SK-N-SH (cell line): ENCODE data around the gene TTLL12. TPM values are rescaled to one million over a fixed set of nuclear protein-coding genes. Genes with fewer than 3 reads are reported as not detected.

Experiments
- CTCF ChIA-PET: fragments of 300-600, 350-600 bp; formaldehyde crosslinking; extraction: SDS; loops from one replicate; lab custom pipeline; 2021; lab: Yijun Ruan, JAX
- POLR2A ChIA-PET: fragments of 350-600 bp; sonication (Branson Sonifier 250); formaldehyde crosslinking; extraction: SDS; loops from one replicate; lab custom pipeline; 2020; ENCODE audit warnings: antibody characterized with exemption, inconsistent platforms; lab: Yijun Ruan, JAX
- DNase-seq: peaks from one replicate; pipeline ENCODE4 v3.0.0; 2012
- H2AFZ ChIP-seq: fragments of 200-600 bp; sonication (generic); 2 replicates; pipeline ENCODE4 v1.8.1; 2016; ENCODE audit warnings: antibody characterized with exemption, mild to moderate bottlenecking, low read depth
- H3F3A ChIP-seq: fragments of 200-600 bp; sonication (generic); replicated peaks from 2 replicates; pipeline ENCODE3; 2016; ENCODE audit warnings: antibody characterized with exemption, mild to moderate bottlenecking; ENCODE audit not compliant: insufficient read depth
- H3K27ac ChIP-seq, 2 experiments: fragments of 200-500 bp in 1 of 2; fragments of 200-600 bp in 1 of 2; sonication (Bioruptor generic) in 1 of 2; sonication (generic), shearing (Covaris generic) in 1 of 2; 2 replicates each; pipeline versions ENCODE4 v1.5.1 to v1.6.1; 2014 to 2016; ENCODE audit warnings: low read depth in 2 of 2, inconsistent platforms in 1 of 2, low read length in 1 of 2, mild to moderate bottlenecking in 1 of 2, mixed read lengths in 1 of 2
- H3K27me3 ChIP-seq: fragments of 200-600 bp; sonication (generic), shearing (Covaris generic); 2 replicates; pipeline ENCODE4 v1.6.1; 2016; ENCODE audit warnings: mixed run types; ENCODE audit not compliant: insufficient read depth
- H3K36me3 ChIP-seq, 2 experiments: fragments of 200-500 bp in 1 of 2; fragments of 200-600 bp in 1 of 2; sonication (Bioruptor generic) in 1 of 2; sonication (generic) in 1 of 2; replicated peaks in 1 of 2; 2 replicates each; pipeline versions ENCODE3 to v1.5.1; 2014 to 2016; ENCODE audit warnings: low read length in 1 of 2, mild to moderate bottlenecking in 1 of 2; ENCODE audit not compliant: insufficient read depth in 2 of 2, control insufficient read depth in 1 of 2
- H3K4me1 ChIP-seq, 2 experiments: fragments of 200-500 bp in 1 of 2; fragments of 200-600 bp in 1 of 2; sonication (Bioruptor generic) in 1 of 2; sonication (generic), shearing (Covaris generic) in 1 of 2; 2 replicates each; pipeline versions ENCODE4 v1.5.1 to v1.6.1; 2014 to 2016; ENCODE audit warnings: low read depth in 1 of 2, low read length in 1 of 2, mixed run types in 1 of 2; ENCODE audit not compliant: insufficient read depth in 2 of 2, control insufficient read depth in 1 of 2
- H3K4me2 ChIP-seq: fragments of 200-600 bp; sonication (generic), shearing (Covaris generic); 2 replicates; pipeline ENCODE4 v1.6.1; 2017; ENCODE audit warnings: mixed run types
- H3K4me3 ChIP-seq, 2 experiments: fragments of 200-500 bp in 1 of 2; fragments of 200-600 bp in 1 of 2; sonication (Bioruptor generic) in 1 of 2; sonication (generic), shearing (Covaris generic) in 1 of 2; 2 replicates each; pipeline versions ENCODE4 v1.5.1 to v1.8.1; 2014 to 2016; ENCODE audit warnings: low read depth in 2 of 2, inconsistent platforms in 1 of 2, low read length in 1 of 2, mild to moderate bottlenecking in 1 of 2, mixed read lengths in 1 of 2, moderate library complexity in 1 of 2
- H3K79me2 ChIP-seq: fragments of 200-600 bp; sonication (generic); 2 replicates; pipeline ENCODE4 v1.8.1; 2017; ENCODE audit warnings: mild to moderate bottlenecking; ENCODE audit not compliant: insufficient read depth
- H3K9ac ChIP-seq: fragments of 200-600 bp; sonication (generic); 2 replicates; pipeline ENCODE4 v1.6.1; 2017; ENCODE audit warnings: mixed run types
- H3K9me2 ChIP-seq: fragments of 200-600 bp; sonication (generic); 2 replicates; pipeline ENCODE4 v1.6.1; 2017; ENCODE audit warnings: mixed run types
- H3K9me3 ChIP-seq: fragments of 200-600 bp; sonication (generic); 2 replicates; pipeline ENCODE4 v1.6.1; 2017; ENCODE audit warnings: mixed run types, mild to moderate bottlenecking, moderate library complexity
- H4K20me1 ChIP-seq: fragments of 200-600 bp; sonication (generic); 2 replicates; pipeline ENCODE4 v1.6.1; 2017; ENCODE audit warnings: mild to moderate bottlenecking, mixed run types; ENCODE audit not compliant: insufficient read depth
- CHD2 ChIP-seq: fragments of 150-350 bp; IDR thresholded peaks from 2 replicates; pipeline ENCODE4 v1.6.1; 2018; ENCODE audit warnings: low read length; ENCODE audit not compliant: partially characterized antibody
- ELF1 ChIP-seq: IDR thresholded peaks from 2 replicates; pipeline ENCODE4 v1.4.0; 2012
- EP300 ChIP-seq, 2 experiments: IDR thresholded peaks; 2 replicates each; pipeline versions ENCODE4 v1.4.0 to v1.6.1; 2012; ENCODE audit warnings: borderline replicate concordance in 1 of 2, low read depth in 1 of 2, low read length in 1 of 2
- EZH2phosphoT487 ChIP-seq: fragments of 200-600 bp; sonication (generic); IDR thresholded peaks from 2 replicates; pipeline ENCODE4 v1.6.1; 2017; ENCODE audit warnings: low read depth, mixed run types, mild to moderate bottlenecking, antibody characterized with exemption, moderate library complexity, borderline replicate concordance
- FOSL2 ChIP-seq: IDR thresholded peaks from 2 replicates; pipeline ENCODE4 v1.4.0; 2012; ENCODE audit warnings: low read depth, mild to moderate bottlenecking, moderate library complexity, borderline replicate concordance
- FOXJ3 ChIP-seq: sonication (generic); formaldehyde crosslinking; IDR thresholded peaks from 2 replicates; pipeline ENCODE4 v1.5.1; 2020; ENCODE audit warnings: mild to moderate bottlenecking, missing genetic modification reagents
- FOXM1 ChIP-seq: IDR thresholded peaks from 2 replicates; pipeline ENCODE4 v1.4.0; 2012; ENCODE audit warnings: low read depth, mild to moderate bottlenecking
- GABPA ChIP-seq: IDR thresholded peaks from 2 replicates; pipeline ENCODE4 v1.4.0; 2012; ENCODE audit warnings: low read depth, mild to moderate bottlenecking
- GATA2 ChIP-seq: sonication (generic); formaldehyde crosslinking; IDR thresholded peaks from 2 replicates; pipeline ENCODE4 v1.5.0; 2020; ENCODE audit warnings: mild to moderate bottlenecking, missing genetic modification reagents
- JUND ChIP-seq: IDR thresholded peaks from 2 replicates; pipeline ENCODE4 v1.4.0; 2012
- MEF2A ChIP-seq: IDR thresholded peaks from 2 replicates; pipeline ENCODE4 v1.4.0; 2012; ENCODE audit warnings: low read depth, borderline replicate concordance
- POLR2AphosphoS5 ChIP-seq: IDR thresholded peaks from 2 replicates; pipeline ENCODE4 v1.6.1; 2012; ENCODE audit warnings: low read depth, low read length
- RAD21 ChIP-seq: IDR thresholded peaks from 2 replicates; pipeline ENCODE4 v1.6.1; 2012; ENCODE audit warnings: mild to moderate bottlenecking, low read length
- RCOR1 ChIP-seq: fragments of 150-350 bp; IDR thresholded peaks from 2 replicates; pipeline ENCODE4 v1.6.1; 2017; ENCODE audit warnings: antibody characterized with exemption, low read length
- RFX5 ChIP-seq: IDR thresholded peaks from 2 replicates; pipeline ENCODE4 v1.6.1; 2012; ENCODE audit warnings: mild to moderate bottlenecking, improper control_type of control experiment, low read length
- RXRA ChIP-seq: IDR thresholded peaks from 2 replicates; pipeline ENCODE4 v1.4.0; 2012; ENCODE audit warnings: low read depth, mild to moderate bottlenecking, borderline replicate concordance
- TAF1 ChIP-seq: IDR thresholded peaks from 2 replicates; pipeline ENCODE4 v1.6.1; 2012; ENCODE audit warnings: low read depth, mild to moderate bottlenecking, low read length, moderate library complexity, borderline replicate concordance
- TEAD4 ChIP-seq: IDR thresholded peaks from 2 replicates; pipeline ENCODE4 v1.4.0; 2012; ENCODE audit warnings: mild to moderate bottlenecking, borderline replicate concordance; ENCODE audit not compliant: insufficient read depth
- YY1 ChIP-seq: IDR thresholded peaks from 2 replicates; pipeline ENCODE4 v1.4.0; 2012; ENCODE audit warnings: low read depth, mild to moderate bottlenecking
- WGBS: methylation state at CpG from one replicate; pipeline ENCODE4 v1.1.6; 2017; ENCODE audit warnings: low lambda C conversion rate; 5-methylcytosine and 5-hydroxymethylcytosine counted together
- polyA plus RNA-seq, 3 experiments: library from polyadenylated mRNA; depleted of rRNA; stranded (reverse); fragments of >200 nt; gene quantifications; 2 replicates each; pipeline ENCODE4 v1.2.3, GENCODE V29; 2012
- TF ChIP-seq, protein P1 (sequence below): IDR thresholded peaks from 2 replicates; pipeline ENCODE4 v1.4.0; 2012; ENCODE audit warnings: low read depth
- TF ChIP-seq, protein P2 (sequence below): IDR thresholded peaks from 2 replicates; pipeline ENCODE4 v1.4.0; 2012; ENCODE audit warnings: low read depth, borderline replicate concordance
- TF ChIP-seq, protein P3 (sequence below): IDR thresholded peaks from 2 replicates; pipeline ENCODE4 v1.6.1; 2012; ENCODE audit warnings: mild to moderate bottlenecking, low read depth, low read length, moderate library complexity
- TF ChIP-seq, protein P4 (sequence below): fragments of 150-350 bp; IDR thresholded peaks from 2 replicates; pipeline ENCODE4 v1.6.1; 2017; ENCODE audit warnings: antibody characterized with exemption, low read length, low read depth, borderline replicate concordance
- TF ChIP-seq, protein P5 (sequence below): IDR thresholded peaks from 2 replicates; pipeline ENCODE4; 2012

Gene TTLL12
- polyA plus RNA-seq, 1 of the 3 experiments (the other 2 are of a cell fraction), result 11.5 TPM

DNA sequence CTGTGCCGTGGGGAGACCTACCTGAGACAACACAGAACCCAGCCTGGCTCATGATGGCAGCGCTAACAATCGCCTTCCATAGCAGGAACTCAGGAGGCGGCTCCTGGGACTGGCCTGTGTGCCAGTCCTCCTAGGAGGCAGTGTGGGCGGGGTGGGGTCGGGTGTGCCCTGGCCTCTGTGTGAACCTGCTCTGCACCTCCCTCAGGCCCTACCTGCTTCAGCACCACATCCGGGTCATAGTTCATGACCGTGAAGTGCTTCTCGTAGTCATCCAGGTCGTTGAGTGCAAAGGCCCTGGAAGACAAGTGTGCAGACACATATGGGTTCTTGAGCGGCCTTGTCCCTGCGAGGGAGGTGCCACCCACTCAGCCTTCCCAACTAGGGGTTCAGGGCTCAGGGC, 15.3 kb downstream of the TTLL12 start (continued):
- TF ChIP-seq YY1 (no peak), MEF2A (no peak), TEAD4 (no peak), EP300 (IDR thresholded peaks at IDR 0.05; ENCODE audit: borderline replicate concordance in 1 of 2, low read depth in 1 of 2, low read length in 1 of 2) (no peak), FOSL2 (no peak), RAD21 (no peak), ELF1 (no peak), RXRA (no peak), RCOR1 (no peak), JUND (no peak), GABPA (no peak)
- TF ChIP-seq, protein P1, sequence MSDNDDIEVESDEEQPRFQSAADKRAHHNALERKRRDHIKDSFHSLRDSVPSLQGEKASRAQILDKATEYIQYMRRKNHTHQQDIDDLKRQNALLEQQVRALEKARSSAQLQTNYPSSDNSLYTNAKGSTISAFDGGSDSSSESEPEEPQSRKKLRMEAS, result no peak

DNA sequence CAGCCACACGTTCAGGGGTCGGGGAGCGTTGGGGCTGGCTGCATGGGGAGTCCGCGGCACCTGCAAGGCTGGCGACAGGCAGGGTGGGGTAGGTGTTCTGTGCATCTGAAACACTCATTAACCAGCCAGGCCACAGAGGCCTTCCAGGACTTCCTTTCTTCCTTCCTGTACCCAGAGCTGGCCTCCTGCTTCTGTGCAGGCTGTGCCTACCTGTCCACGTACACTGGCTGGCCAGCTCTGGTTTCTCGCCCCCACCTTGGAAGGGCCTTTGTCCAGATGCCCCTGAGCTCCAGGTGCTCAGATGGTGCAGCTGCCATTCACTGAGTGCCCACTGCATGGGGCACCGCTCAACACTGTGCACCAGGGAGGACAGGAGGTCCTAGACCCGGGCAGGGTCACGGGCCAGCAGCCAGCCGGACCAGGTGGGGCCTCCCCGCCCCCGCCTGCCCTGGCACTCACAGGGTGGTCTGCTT, 15.9 kb downstream of the TTLL12 start:
- no peaks in the 10 kb centered on the region for H3F3A ChIP-seq
- POLR2A ChIA-PET, result no interaction called here

More for the DNA sequence above, 15.9 kb downstream of the TTLL12 start:
- Histone ChIP-seq H3K4me2 (no peak overlapping the region), H2AFZ (no peak overlapping the region), H3K27me3 (no peaks in the 10 kb centered on the region), H3K4me1 (no peaks in the 10 kb centered on the region; a peak in 1 of 4 replicates), H3K79me2 (no peaks in the 10 kb centered on the region), H3K9me2 (no peaks in the 10 kb centered on the region), H3K4me3 (no peak overlapping the region), H4K20me1 (no peaks in the 10 kb centered on the region), H3K9me3 (no peaks in the 10 kb centered on the region), H3K36me3 (peaks cover 0 to 3% of the 10 kb centered on the region in 2 experiments)
- DNase-seq, result no peak
- CTCF ChIA-PET, result no interaction called here
- 90% methylated on average over 2 of the region's 14 CpGs for WGBS
- TF ChIP-seq POLR2AphosphoS5, result no peak
- no peak for TF ChIP-seq RFX5
- no peak for TF ChIP-seq FOSL2
- TF ChIP-seq, protein P2, sequence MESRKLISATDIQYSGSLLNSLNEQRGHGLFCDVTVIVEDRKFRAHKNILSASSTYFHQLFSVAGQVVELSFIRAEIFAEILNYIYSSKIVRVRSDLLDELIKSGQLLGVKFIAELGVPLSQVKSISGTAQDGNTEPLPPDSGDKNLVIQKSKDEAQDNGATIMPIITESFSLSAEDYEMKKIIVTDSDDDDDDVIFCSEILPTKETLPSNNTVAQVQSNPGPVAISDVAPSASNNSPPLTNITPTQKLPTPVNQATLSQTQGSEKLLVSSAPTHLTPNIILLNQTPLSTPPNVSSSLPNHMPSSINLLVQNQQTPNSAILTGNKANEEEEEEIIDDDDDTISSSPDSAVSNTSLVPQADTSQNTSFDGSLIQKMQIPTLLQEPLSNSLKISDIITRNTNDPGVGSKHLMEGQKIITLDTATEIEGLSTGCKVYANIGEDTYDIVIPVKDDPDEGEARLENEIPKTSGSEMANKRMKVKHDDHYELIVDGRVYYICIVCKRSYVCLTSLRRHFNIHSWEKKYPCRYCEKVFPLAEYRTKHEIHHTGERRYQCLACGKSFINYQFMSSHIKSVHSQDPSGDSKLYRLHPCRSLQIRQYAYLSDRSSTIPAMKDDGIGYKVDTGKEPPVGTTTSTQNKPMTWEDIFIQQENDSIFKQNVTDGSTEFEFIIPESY, result no peak
- no peak for TF ChIP-seq FOXJ3 (CRISPR knock-in tag)
- TF ChIP-seq EZH2phosphoT487, result no peak
- no peak for TF ChIP-seq MEF2A
- no peak for TF ChIP-seq TAF1
- no peak for TF ChIP-seq GABPA
- TF ChIP-seq, protein P3, sequence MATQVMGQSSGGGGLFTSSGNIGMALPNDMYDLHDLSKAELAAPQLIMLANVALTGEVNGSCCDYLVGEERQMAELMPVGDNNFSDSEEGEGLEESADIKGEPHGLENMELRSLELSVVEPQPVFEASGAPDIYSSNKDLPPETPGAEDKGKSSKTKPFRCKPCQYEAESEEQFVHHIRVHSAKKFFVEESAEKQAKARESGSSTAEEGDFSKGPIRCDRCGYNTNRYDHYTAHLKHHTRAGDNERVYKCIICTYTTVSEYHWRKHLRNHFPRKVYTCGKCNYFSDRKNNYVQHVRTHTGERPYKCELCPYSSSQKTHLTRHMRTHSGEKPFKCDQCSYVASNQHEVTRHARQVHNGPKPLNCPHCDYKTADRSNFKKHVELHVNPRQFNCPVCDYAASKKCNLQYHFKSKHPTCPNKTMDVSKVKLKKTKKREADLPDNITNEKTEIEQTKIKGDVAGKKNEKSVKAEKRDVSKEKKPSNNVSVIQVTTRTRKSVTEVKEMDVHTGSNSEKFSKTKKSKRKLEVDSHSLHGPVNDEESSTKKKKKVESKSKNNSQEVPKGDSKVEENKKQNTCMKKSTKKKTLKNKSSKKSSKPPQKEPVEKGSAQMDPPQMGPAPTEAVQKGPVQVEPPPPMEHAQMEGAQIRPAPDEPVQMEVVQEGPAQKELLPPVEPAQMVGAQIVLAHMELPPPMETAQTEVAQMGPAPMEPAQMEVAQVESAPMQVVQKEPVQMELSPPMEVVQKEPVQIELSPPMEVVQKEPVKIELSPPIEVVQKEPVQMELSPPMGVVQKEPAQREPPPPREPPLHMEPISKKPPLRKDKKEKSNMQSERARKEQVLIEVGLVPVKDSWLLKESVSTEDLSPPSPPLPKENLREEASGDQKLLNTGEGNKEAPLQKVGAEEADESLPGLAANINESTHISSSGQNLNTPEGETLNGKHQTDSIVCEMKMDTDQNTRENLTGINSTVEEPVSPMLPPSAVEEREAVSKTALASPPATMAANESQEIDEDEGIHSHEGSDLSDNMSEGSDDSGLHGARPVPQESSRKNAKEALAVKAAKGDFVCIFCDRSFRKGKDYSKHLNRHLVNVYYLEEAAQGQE, result no peak
- TF ChIP-seq, protein P4, sequence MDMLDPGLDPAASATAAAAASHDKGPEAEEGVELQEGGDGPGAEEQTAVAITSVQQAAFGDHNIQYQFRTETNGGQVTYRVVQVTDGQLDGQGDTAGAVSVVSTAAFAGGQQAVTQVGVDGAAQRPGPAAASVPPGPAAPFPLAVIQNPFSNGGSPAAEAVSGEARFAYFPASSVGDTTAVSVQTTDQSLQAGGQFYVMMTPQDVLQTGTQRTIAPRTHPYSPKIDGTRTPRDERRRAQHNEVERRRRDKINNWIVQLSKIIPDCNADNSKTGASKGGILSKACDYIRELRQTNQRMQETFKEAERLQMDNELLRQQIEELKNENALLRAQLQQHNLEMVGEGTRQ, result no peak
- TF ChIP-seq CHD2, result no peak
- TF ChIP-seq GATA2 (CRISPR knock-in tag), result no peak
- TF ChIP-seq, protein P1, result no peak
- no peak for TF ChIP-seq FOXM1
- TF ChIP-seq, protein P5, sequence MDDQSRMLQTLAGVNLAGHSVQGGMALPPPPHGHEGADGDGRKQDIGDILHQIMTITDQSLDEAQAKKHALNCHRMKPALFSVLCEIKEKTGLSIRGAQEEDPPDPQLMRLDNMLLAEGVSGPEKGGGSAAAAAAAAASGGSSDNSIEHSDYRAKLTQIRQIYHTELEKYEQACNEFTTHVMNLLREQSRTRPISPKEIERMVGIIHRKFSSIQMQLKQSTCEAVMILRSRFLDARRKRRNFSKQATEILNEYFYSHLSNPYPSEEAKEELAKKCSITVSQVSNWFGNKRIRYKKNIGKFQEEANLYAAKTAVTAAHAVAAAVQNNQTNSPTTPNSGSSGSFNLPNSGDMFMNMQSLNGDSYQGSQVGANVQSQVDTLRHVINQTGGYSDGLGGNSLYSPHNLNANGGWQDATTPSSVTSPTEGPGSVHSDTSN, result no peak
- TF ChIP-seq TEAD4, result no peak
- TF ChIP-seq JUND, result no peak
- TF ChIP-seq, all 33 proteins: peak for 0
- Histone ChIP-seq H3K27ac (no peak overlapping the region), H3K9ac (no peak overlapping the region)
